Trophoblast cell (in vitro differentiated cells and primary cell): Measurements from ENCODE around the gene TAF1A.

ENCODE experiments used
- DNase-seq, 2 donors: peaks; one replicate each; pipeline ENCODE4 v3.0.0-alpha.2; 2016
- H2AFZ ChIP-seq: 2 replicates; pipeline ENCODE4 v1.6.1; 2013; ENCODE audit warnings: low read length, moderate library complexity, mild to moderate bottlenecking; ENCODE audit not compliant: insufficient read depth, poor library complexity
- H2AK5ac ChIP-seq: 2 replicates; pipeline ENCODE4 v1.6.1; 2013; ENCODE audit warnings: mild to moderate bottlenecking, low read length
- H2BK120ac ChIP-seq: 2 replicates; pipeline ENCODE4 v1.6.1; 2013; ENCODE audit warnings: low read length, mild to moderate bottlenecking, moderate library complexity; ENCODE audit not compliant: insufficient read depth, poor library complexity
- H2BK12ac ChIP-seq: 2 replicates; pipeline ENCODE4 v1.6.1; 2013; ENCODE audit warnings: mild to moderate bottlenecking, low read length, moderate library complexity
- H2BK5ac ChIP-seq: 2 replicates; pipeline ENCODE4 v1.6.1; 2013; ENCODE audit warnings: low read length, low read depth, moderate library complexity, mild to moderate bottlenecking; ENCODE audit not compliant: poor library complexity
- H3K14ac ChIP-seq: 2 replicates; pipeline ENCODE4 v1.6.1; 2013; ENCODE audit warnings: mild to moderate bottlenecking, low read length
- H3K18ac ChIP-seq: 2 replicates; pipeline ENCODE4 v1.6.1; 2013; ENCODE audit warnings: mild to moderate bottlenecking, low read length
- H3K23ac ChIP-seq: 2 replicates; pipeline ENCODE4 v1.6.1; 2013; ENCODE audit warnings: low read length
- H3K27ac ChIP-seq: 2 replicates; pipeline ENCODE4 v1.5.1; 2013; ENCODE audit warnings: low read depth, mild to moderate bottlenecking, inconsistent platforms, low read length, moderate library complexity
- H3K27me3 ChIP-seq: 2 replicates; pipeline ENCODE4 v1.6.1; 2013; ENCODE audit warnings: inconsistent platforms, mild to moderate bottlenecking, low read length, moderate library complexity; ENCODE audit not compliant: insufficient read depth
- H3K36me3 ChIP-seq, 2 experiments: 1 replicate in 1 of 2; 2 replicates in 1 of 2; pipeline ENCODE4 v1.6.1; 2013; ENCODE audit warnings: low read length in 2 of 2, mild to moderate bottlenecking in 2 of 2, moderate library complexity in 1 of 2; ENCODE audit not compliant: insufficient read depth in 2 of 2, control insufficient read depth in 1 of 2
- H3K4ac ChIP-seq: 2 replicates; pipeline ENCODE4 v1.6.1; 2013; ENCODE audit warnings: low read depth, mild to moderate bottlenecking, low read length, moderate library complexity
- H3K4me1 ChIP-seq, 2 experiments: 1 replicate in 1 of 2; 2 replicates in 1 of 2; pipeline ENCODE4 v1.6.1; 2013; ENCODE audit warnings: low read length in 2 of 2, mild to moderate bottlenecking in 2 of 2, moderate library complexity in 1 of 2; ENCODE audit not compliant: insufficient read depth in 2 of 2, control insufficient read depth in 1 of 2
- H3K4me2 ChIP-seq: 2 replicates; pipeline ENCODE4 v1.6.1; 2013; ENCODE audit warnings: inconsistent platforms, mild to moderate bottlenecking, low read length, moderate library complexity
- H3K4me3 ChIP-seq: 2 replicates; pipeline ENCODE4 v1.5.1; 2013; ENCODE audit warnings: mild to moderate bottlenecking, low read depth, low read length, inconsistent platforms
- H3K79me1 ChIP-seq: one replicate; pipeline ENCODE4 v1.6.1; 2013; ENCODE audit warnings: low read length
- H3K79me2 ChIP-seq: 2 replicates; pipeline ENCODE4 v1.6.1; 2013; ENCODE audit warnings: low read length, mild to moderate bottlenecking; ENCODE audit not compliant: control insufficient read depth, insufficient read depth, poor library complexity
- H3K9ac ChIP-seq: 2 replicates; pipeline ENCODE4 v1.6.1; 2013; ENCODE audit warnings: mild to moderate bottlenecking, low read length
- H3K9me3 ChIP-seq: 2 replicates; pipeline ENCODE4 v1.6.1; 2013; ENCODE audit warnings: low read depth, mild to moderate bottlenecking, control low read depth, inconsistent platforms, low read length; ENCODE audit not compliant: insufficient read depth
- H4K12ac ChIP-seq: 2 replicates; pipeline ENCODE4 v1.6.1; 2013; ENCODE audit warnings: low read depth, mild to moderate bottlenecking, low read length, moderate library complexity
- H4K8ac ChIP-seq: 2 replicates; pipeline ENCODE4 v1.6.1; 2013; ENCODE audit warnings: low read depth, mild to moderate bottlenecking, low read length, moderate library complexity
- H4K91ac ChIP-seq: one replicate; pipeline ENCODE4 v1.6.1; 2013; ENCODE audit warnings: low read depth, mild to moderate bottlenecking, low read length, moderate library complexity
- WGBS: extraction: QIAGEN DNeasy Blood & Tissue Kit; methylation state at CpG from one replicate; pipeline ENCODE4 v1.1.7; 2013; ENCODE audit warnings: missing lambda C conversion rate; ENCODE audit not compliant: insufficient read length, insufficient coverage; ENCODE audit errors: extremely low coverage; 5-methylcytosine and 5-hydroxymethylcytosine counted together

TAF1A gene

DNA sequence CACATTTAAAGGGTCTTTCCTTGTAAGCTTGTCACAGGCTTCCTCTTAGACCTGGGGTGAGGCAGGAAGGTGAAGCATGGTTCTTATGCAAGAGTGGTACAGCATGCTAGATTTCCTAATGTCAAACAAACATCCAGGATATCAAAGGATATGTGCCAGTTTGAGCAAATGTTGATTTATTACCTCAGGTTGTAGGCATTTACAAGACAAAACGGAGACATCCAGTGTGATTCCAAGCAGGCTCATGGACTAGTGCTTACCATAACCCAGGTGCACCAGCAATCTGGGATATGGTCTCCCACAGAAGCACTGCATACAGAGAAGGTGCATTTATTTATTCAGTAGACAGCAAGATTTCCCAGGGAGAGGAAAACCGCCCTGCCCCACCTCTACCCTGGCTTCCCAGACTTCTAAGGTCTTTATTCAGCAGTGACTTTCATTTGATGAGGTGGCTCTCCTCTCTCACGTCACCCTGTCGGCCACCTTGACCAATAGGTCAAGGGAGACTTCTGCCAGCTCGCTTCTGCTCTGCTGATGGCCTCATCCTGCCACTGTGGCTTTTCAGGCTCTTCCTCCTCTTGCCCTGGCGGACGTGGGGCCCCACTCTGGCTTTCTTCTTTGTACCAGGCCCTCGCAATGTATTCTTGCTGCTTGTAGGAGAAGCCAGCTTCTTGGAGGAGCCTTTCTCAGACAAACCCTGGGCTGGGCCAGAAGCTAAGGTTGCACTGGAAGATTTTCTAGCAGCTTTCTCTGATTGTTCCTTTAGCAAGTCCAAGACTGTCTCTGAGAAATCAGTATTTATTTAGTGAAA lies 67.4 kb downstream of the TAF1A start:
- Histone ChIP-seq H3K79me2 (no peaks in the 10 kb centered on the region), H3K4me3 (no peak overlapping the region), H4K12ac (no peak overlapping the region), H3K4ac (no peak overlapping the region), H4K91ac (no peak overlapping the region), H3K18ac (no peak overlapping the region), H3K27ac (no peak overlapping the region), H4K8ac (no peak overlapping the region), H2BK120ac (no peak overlapping the region), H3K36me3 (no peaks in the 10 kb centered on the region), H2BK5ac (no peak overlapping the region), H3K79me1 (no peaks in the 10 kb centered on the region), H2AFZ (no peak overlapping the region), H3K4me2 (no peak overlapping the region), H3K23ac (no peak overlapping the region), H3K9me3 (no peaks in the 10 kb centered on the region), H2AK5ac (no peak overlapping the region), H3K4me1 (no peaks in the 10 kb centered on the region), H3K9ac (no peak overlapping the region), H2BK12ac (no peak overlapping the region), H3K14ac (no peak overlapping the region), H3K27me3 (no peaks in the 10 kb centered on the region)
- no peak for DNase-seq
- no CpG with 5 or more reads among the region's 8 CpGs for WGBS

DNA sequence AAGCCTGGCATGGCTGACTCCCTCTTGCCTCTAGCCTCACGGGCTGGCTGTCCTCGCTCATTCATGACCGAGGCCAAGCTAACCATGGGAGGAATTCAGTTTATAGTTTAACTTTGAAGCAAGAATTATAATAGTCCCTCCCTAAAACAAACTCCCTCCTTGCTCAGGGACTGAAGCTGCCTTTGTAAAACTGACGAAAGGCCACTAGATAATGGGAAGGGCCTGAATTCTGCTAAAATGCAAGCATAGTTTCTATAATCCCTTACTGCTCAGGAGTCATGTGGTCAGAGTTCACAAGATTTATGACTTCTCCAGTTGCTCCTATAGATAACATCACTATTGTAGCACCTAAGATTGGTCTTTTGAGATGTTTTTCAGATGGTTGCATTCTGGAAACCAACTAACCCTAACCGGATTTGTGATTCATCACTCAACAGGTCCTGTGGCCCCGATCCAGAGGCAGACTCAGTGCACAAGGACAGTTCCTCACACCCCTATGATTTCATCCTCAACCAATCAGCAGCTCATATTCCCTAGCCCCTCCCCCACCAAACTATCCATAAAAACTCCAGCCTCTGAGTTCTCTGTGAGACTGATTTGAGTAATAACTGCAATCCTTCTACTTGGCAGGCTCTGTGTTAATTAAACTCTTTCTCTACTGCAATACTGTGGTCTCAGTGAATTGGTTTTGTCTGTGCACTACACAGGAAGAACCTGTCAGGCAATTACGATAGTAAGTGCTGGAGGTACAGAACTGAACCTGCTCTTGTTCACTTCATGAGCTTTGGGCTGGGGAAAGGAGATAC lies 68.2 kb downstream of the TAF1A start:
- H3K14ac ChIP-seq, result no peak overlapping the region
- no peak overlapping the region for H3K9ac ChIP-seq
- no peaks in the 10 kb centered on the region for H3K9me3 ChIP-seq
- WGBS, result no CpG with 5 or more reads among the region's 7 CpGs
- no peaks in the 10 kb centered on the region for H3K27me3 ChIP-seq
- H3K4ac ChIP-seq, result no peak overlapping the region
- H3K23ac ChIP-seq, result no peak overlapping the region
- no peak overlapping the region for H3K4me3 ChIP-seq
- no peak overlapping the region for H4K91ac ChIP-seq
- no peaks in the 10 kb centered on the region for H3K36me3 ChIP-seq
- H3K4me2 ChIP-seq, result no peak overlapping the region
- no peak overlapping the region for H2BK12ac ChIP-seq
- no peak overlapping the region for H3K27ac ChIP-seq
- no peaks in the 10 kb centered on the region for H3K4me1 ChIP-seq
- no peaks in the 10 kb centered on the region for H3K79me2 ChIP-seq
- H2AK5ac ChIP-seq, result no peak overlapping the region
- no peak overlapping the region for H4K12ac ChIP-seq
- no peak overlapping the region for H2AFZ ChIP-seq
- no peak overlapping the region for H2BK5ac ChIP-seq
- H3K79me1 ChIP-seq, result no peaks in the 10 kb centered on the region
- DNase-seq, result peak in 1 of 2 donors; percentile 29
- H2BK120ac ChIP-seq, result no peak overlapping the region
- H3K18ac ChIP-seq, result no peak overlapping the region
- no peak overlapping the region for H4K8ac ChIP-seq
